HepG2 (cell line): ENCODE measurements around the gene RHBDL3. TPM values are rescaled to one million over a fixed set of nuclear protein-coding genes. Genes with fewer than 3 reads are reported as not detected.
A peak's percentile ranks its signal among the peaks of the same experiment; 100 is the strongest.

Source experiments
- ARHGAP35 ChIP-seq: sonication (generic); formaldehyde crosslinking; IDR thresholded peaks from 2 replicates; pipeline ENCODE4 v1.9.0; 2022; ENCODE audit warnings: mild to moderate bottlenecking, inconsistent platforms, moderate library complexity, missing genetic modification reagents, borderline replicate concordance
- BCL6 ChIP-seq: IDR thresholded peaks from 2 replicates; pipeline ENCODE4 v1.6.1; 2016; ENCODE audit warnings: missing genetic modification reagents, missing compliant biosample characterization
- FOSL1 ChIP-seq: sonication (generic); formaldehyde crosslinking; IDR thresholded peaks from 2 replicates; pipeline ENCODE4 v1.9.0; 2021; ENCODE audit warnings: missing genetic modification reagents, borderline replicate concordance
- FOXA1 ChIP-seq, 2 experiments: fragments of 450-650 bp in 1 of 2; sonication (generic) in 1 of 2; formaldehyde crosslinking in 1 of 2; IDR thresholded peaks; 2 replicates each; pipeline versions ENCODE4 v1.4.0 to v1.6.1; 2016 to 2020; ENCODE audit warnings: missing genetic modification reagents in 1 of 2
- FOXA3 ChIP-seq: IDR thresholded peaks from 2 replicates; pipeline ENCODE4 v1.6.1; 2016; ENCODE audit warnings: missing genetic modification reagents, missing compliant biosample characterization
- GTF2F1 ChIP-seq: fragments of 150-350 bp; IDR thresholded peaks from 2 replicates; pipeline ENCODE4 v1.6.1; 2014; ENCODE audit warnings: low read length
- HNF4A ChIP-seq: sonication (generic); formaldehyde crosslinking; IDR thresholded peaks from 2 replicates; pipeline ENCODE4 v1.4.0; 2020; ENCODE audit warnings: missing genetic modification reagents
- HOXD1 ChIP-seq: sonication (generic); formaldehyde crosslinking; IDR thresholded peaks from 2 replicates; pipeline ENCODE4 v1.5.0; 2020; ENCODE audit warnings: missing genetic modification reagents
- JDP2 ChIP-seq: sonication (generic); formaldehyde crosslinking; IDR thresholded peaks from 2 replicates; pipeline ENCODE4 v1.8.1; 2022; ENCODE audit warnings: missing genetic modification reagents, borderline replicate concordance
- JUNB ChIP-seq: sonication (generic); formaldehyde crosslinking; IDR thresholded peaks from 2 replicates; pipeline ENCODE4 v1.8.0; 2022; ENCODE audit warnings: missing genetic modification reagents, mild to moderate bottlenecking, borderline replicate concordance
- MIER3 ChIP-seq: IDR thresholded peaks from 2 replicates; pipeline ENCODE4 v1.6.1; 2016; ENCODE audit warnings: missing compliant biosample characterization, borderline replicate concordance
- PPARG ChIP-seq: conservative IDR thresholded peaks from 2 replicates; pipeline ENCODE4 v1.6.1; 2016; ENCODE audit warnings: missing biosample characterization, missing genetic modification reagents
- RARA ChIP-seq: IDR thresholded peaks from 2 replicates; pipeline ENCODE4 v1.6.1; 2016; ENCODE audit warnings: missing genetic modification reagents, missing compliant biosample characterization
- RXRB ChIP-seq: IDR thresholded peaks from 2 replicates; pipeline ENCODE4 v1.6.1; 2016; ENCODE audit warnings: borderline replicate concordance, missing genetic modification reagents, missing compliant biosample characterization
- SIX1 ChIP-seq: sonication (generic); formaldehyde crosslinking; IDR thresholded peaks from 2 replicates; pipeline ENCODE4 v1.4.0; 2020; ENCODE audit warnings: missing genetic modification reagents, borderline replicate concordance
- YY1 ChIP-seq: IDR thresholded peaks from 2 replicates; pipeline ENCODE4 v1.6.1; 2011; ENCODE audit warnings: low read length, low read depth, moderate library complexity, mild to moderate bottlenecking; ENCODE audit not compliant: insufficient read depth, insufficient replicate concordance
- ZC3H4 ChIP-seq: sonication (generic); formaldehyde crosslinking; IDR thresholded peaks from 2 replicates; pipeline ENCODE4 v1.4.0; 2020; ENCODE audit warnings: missing genetic modification reagents, borderline replicate concordance
- polyA plus RNA-seq, 8 experiments: library from polyadenylated mRNA; depleted of rRNA in 3 of 8; stranded (reverse) in 7 of 8; unstranded in 1 of 8; fragments of >200 nt; fragmentation: Illumina TruSeq in 4 of 8; extraction: Trizol in 4 of 8; gene quantifications; 2 replicates each; pipeline versions ENCODE4 v1.2.1 to v1.2.3, GENCODE V29; 2011 to 2016; ENCODE audit warnings: low read depth in 4 of 8, missing spikeins in 1 of 8, mixed read lengths in 1 of 8; ENCODE audit not compliant: insufficient read depth in 1 of 8
- total RNA-seq, 5 experiments: library from RNA; depleted of rRNA; stranded (reverse); fragments of >200 nt; fragmentation: Illumina TruSeq; extraction: Trizol; gene quantifications; 2 replicates each; pipeline ENCODE4 v1.2.3, GENCODE V29; 2016; ENCODE audit warnings: low read depth in 1 of 5
- TF ChIP-seq, protein P1 (sequence below): sonication (generic); formaldehyde crosslinking; IDR thresholded peaks from 2 replicates; pipeline ENCODE4 v1.4.0; 2020; ENCODE audit warnings: mild to moderate bottlenecking, missing genetic modification reagents
- TF ChIP-seq, protein P2 (sequence below): sonication (generic); formaldehyde crosslinking; IDR thresholded peaks from 2 replicates; pipeline ENCODE4 v1.5.1; 2020; ENCODE audit warnings: mild to moderate bottlenecking, missing genetic modification reagents, borderline replicate concordance
- TF ChIP-seq, protein P3 (sequence below): sonication (generic); formaldehyde crosslinking; IDR thresholded peaks from 2 replicates; pipeline ENCODE4 v1.4.0; 2020; ENCODE audit warnings: mild to moderate bottlenecking, low read depth, missing genetic modification reagents

Gene RHBDL3
- total and polyA plus RNA-seq, 2 of the 13 experiments (the other 11 are each of a cell fraction or from before 2014, with no cell fraction given) = 0.09 TPM; not detected in 1

DNA sequence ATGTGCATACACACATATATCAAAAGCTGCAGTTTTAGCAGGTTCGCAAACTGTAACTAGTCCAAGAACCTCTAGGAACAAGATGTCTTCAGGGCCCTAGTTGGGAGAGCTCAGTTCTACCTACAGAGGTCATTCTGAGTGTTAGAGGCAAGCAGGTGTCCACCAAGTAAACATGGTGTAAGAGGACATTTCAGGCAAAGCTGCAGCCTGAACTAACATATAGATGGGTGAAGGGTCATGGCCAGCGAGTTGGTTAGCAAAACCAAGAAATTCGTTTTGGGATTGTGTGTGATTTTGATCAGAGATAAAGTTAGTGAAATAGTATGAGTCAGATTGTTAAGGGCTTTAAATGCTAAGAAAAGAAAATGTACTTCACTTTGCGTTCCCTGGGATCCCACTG, 51.7 kb downstream of the RHBDL3 start (continued):
- TF ChIP-seq SIX1 (CRISPR knock-in tag) (no peak), MIER3 (CRISPR knock-in tag) (no peak), JDP2 (CRISPR knock-in tag) (no peak), RXRB (CRISPR knock-in tag) (peak; percentile 65; the same call in 1 of the 2 replicates), HOXD1 (CRISPR knock-in tag) (no peak), BCL6 (CRISPR knock-in tag) (0 out of 2 replicates have a peak, but pooled peaks have one; percentile 30), FOXA1 (IDR thresholded peaks at IDR 0.05) (no peak), FOXA1 (CRISPR knock-in tag; IDR thresholded peaks at IDR 0.05) (peak; percentile 51; the same call in 1 of the 2 replicates), RARA (CRISPR knock-in tag) (peak; percentile 76), JUNB (CRISPR knock-in tag) (no peak), PPARG (CRISPR knock-in tag) (peak; percentile 54; the same call in 1 of the 2 replicates), FOSL1 (no peak), ZC3H4 (CRISPR knock-in tag) (no peak), ARHGAP35 (no peak), GTF2F1 (no peak), FOXA3 (peak; percentile 54), YY1 (no peak), HNF4A (CRISPR knock-in tag) (0 out of 2 replicates have a peak, but pooled peaks have one; percentile 1)
- TF ChIP-seq, protein P1, sequence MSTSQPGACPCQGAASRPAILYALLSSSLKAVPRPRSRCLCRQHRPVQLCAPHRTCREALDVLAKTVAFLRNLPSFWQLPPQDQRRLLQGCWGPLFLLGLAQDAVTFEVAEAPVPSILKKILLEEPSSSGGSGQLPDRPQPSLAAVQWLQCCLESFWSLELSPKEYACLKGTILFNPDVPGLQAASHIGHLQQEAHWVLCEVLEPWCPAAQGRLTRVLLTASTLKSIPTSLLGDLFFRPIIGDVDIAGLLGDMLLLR (CRISPR knock-in tag) = no peak
- TF ChIP-seq, protein P2, sequence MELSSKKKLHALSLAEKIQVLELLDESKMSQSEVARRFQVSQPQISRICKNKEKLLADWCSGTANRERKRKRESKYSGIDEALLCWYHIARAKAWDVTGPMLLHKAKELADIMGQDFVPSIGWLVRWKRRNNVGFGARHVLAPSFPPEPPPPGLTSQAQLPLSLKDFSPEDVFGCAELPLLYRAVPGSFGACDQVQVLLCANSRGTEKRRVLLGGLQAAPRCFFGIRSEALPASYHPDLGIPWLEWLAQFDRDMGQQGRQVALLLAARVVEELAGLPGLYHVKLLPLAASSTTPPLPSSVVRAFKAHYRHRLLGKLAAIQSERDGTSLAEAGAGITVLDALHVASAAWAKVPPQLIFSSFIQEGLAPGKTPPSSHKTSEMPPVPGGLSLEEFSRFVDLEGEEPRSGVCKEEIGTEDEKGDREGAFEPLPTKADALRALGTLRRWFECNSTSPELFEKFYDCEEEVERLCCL (CRISPR knock-in tag) = no peak
- TF ChIP-seq, protein P3, sequence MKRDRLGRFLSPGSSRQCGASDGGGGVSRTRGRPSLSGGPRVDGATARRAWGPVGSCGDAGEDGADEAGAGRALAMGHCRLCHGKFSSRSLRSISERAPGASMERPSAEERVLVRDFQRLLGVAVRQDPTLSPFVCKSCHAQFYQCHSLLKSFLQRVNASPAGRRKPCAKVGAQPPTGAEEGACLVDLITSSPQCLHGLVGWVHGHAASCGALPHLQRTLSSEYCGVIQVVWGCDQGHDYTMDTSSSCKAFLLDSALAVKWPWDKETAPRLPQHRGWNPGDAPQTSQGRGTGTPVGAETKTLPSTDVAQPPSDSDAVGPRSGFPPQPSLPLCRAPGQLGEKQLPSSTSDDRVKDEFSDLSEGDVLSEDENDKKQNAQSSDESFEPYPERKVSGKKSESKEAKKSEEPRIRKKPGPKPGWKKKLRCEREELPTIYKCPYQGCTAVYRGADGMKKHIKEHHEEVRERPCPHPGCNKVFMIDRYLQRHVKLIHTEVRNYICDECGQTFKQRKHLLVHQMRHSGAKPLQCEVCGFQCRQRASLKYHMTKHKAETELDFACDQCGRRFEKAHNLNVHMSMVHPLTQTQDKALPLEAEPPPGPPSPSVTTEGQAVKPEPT (CRISPR knock-in tag) = no peak
- TF ChIP-seq, all 625 proteins: peak for 9
